ENCODE data around the gene C16orf74.

- TF ChIP-seq EZH2 (IDR thresholded peaks at IDR 0.05) (no peak), POLR2AphosphoS5 (IDR thresholded peaks at IDR 0.05; ENCODE audit: borderline replicate concordance, low read depth, low read length) (no peak)
These were observed 60.3 kb downstream of the C16orf74 start for GRCh38 chr16:85690469-85691064.

Measured in SK-N-MC (cell line).